Endothelial cell of umbilical vein (primary cell): ENCODE results near the gene FHDC1. TPM values are rescaled to one million over a fixed set of nuclear protein-coding genes. Genes with fewer than 3 reads are reported as not detected.

Experiments used
- BruUV-seq: library from RNA; stranded (reverse); fragments of 400-500 nt; replicated peaks from 2 replicates; lab custom pipeline; 2021; lab: Mats Ljungman, UMichigan
- CTCF ChIA-PET: fragments of 300-600, 350-600 bp; sonication (Branson Sonifier 250); formaldehyde crosslinking; loops from one replicate; lab custom pipeline; 2021; ENCODE audit warnings: antibody characterized with exemption, inconsistent platforms; lab: Charles Lee
- POLR2A ChIA-PET: fragments of 300-600, 350-600 bp; sonication (Branson Sonifier 250); formaldehyde crosslinking; loops from one replicate; lab custom pipeline; 2021; ENCODE audit warnings: antibody characterized with exemption, inconsistent platforms; lab: Charles Lee
- DNase-seq: peaks from one replicate; pipeline ENCODE4 v3.0.0-alpha.2; 2011; ENCODE audit warnings: low read depth, low spot score
- FAIRE-seq: peaks from 2 replicates; lab custom pipeline; 2011; peaks lifted over from hg19 to GRCh38; lab: Jason Lieb, UNC
- H2AFZ ChIP-seq: 2 replicates; pipeline ENCODE4 v1.6.0; 2012; ENCODE audit warnings: low read depth, low read length, control low read depth, inconsistent platforms
- H3K27ac ChIP-seq: 2 replicates; pipeline ENCODE4 v1.5.1; 2011; ENCODE audit warnings: low read depth, mild to moderate bottlenecking, control low read depth, low read length, moderate library complexity; ENCODE audit not compliant: insufficient read depth
- H3K27me3 ChIP-seq, 2 experiments: 2 replicates each; pipeline versions ENCODE4 v1.6.0 to v1.6.1; 2011; ENCODE audit warnings: low read length in 2 of 2, mixed read lengths in 1 of 2; ENCODE audit not compliant: control insufficient read depth in 2 of 2, insufficient read depth in 2 of 2
- H3K36me3 ChIP-seq, 2 experiments: 2 replicates in 1 of 2; 3 replicates in 1 of 2; pipeline ENCODE4 v1.5.1; 2011; ENCODE audit warnings: low read length in 2 of 2, mild to moderate bottlenecking in 1 of 2, moderate library complexity in 1 of 2; ENCODE audit not compliant: control insufficient read depth in 2 of 2, insufficient read depth in 2 of 2; ENCODE audit errors: extremely low read depth in 1 of 2
- H3K4me1 ChIP-seq: 3 replicates; pipeline ENCODE4 v1.5.1; 2011; ENCODE audit warnings: mild to moderate bottlenecking, low read length; ENCODE audit not compliant: control insufficient read depth, insufficient read depth; ENCODE audit errors: extremely low read depth
- H3K4me2 ChIP-seq: 2 replicates; pipeline ENCODE4 v1.6.1; 2011; ENCODE audit warnings: low read length, control low read depth, mixed read lengths; ENCODE audit not compliant: insufficient read depth
- H3K4me3 ChIP-seq, 3 experiments: fragments of 200-600 bp in 1 of 3; sonication (generic), shearing (Covaris generic) in 1 of 3; replicated peaks in 1 of 3; 2 replicates each; pipeline ENCODE4 v1.5.1; 2011 to 2016; ENCODE audit warnings: control low read depth in 3 of 3, low read length in 3 of 3, mild to moderate bottlenecking in 2 of 3, inconsistent platforms in 1 of 3, low read depth in 1 of 3, moderate library complexity in 1 of 3; ENCODE audit not compliant: insufficient read depth in 1 of 3
- H3K79me2 ChIP-seq: 2 replicates; pipeline ENCODE4 v1.6.0; 2012; ENCODE audit warnings: low read length, inconsistent platforms; ENCODE audit not compliant: control insufficient read depth, insufficient read depth
- H3K9ac ChIP-seq: replicated peaks from 2 replicates; pipeline ENCODE3; 2011; ENCODE audit warnings: low read length, control low read depth; ENCODE audit not compliant: insufficient read depth; ENCODE audit errors: extremely low read depth
- H3K9me1 ChIP-seq: replicated peaks from 3 replicates; pipeline ENCODE4 v1.6.0; 2011; ENCODE audit warnings: mild to moderate bottlenecking, low read length; ENCODE audit not compliant: control insufficient read depth, insufficient read depth; ENCODE audit errors: extremely low read depth
- H3K9me3 ChIP-seq: replicated peaks from 2 replicates; pipeline ENCODE4 v1.5.1; 2012; ENCODE audit warnings: low read length, inconsistent platforms; ENCODE audit not compliant: control insufficient read depth, insufficient read depth
- H4K20me1 ChIP-seq: replicated peaks from 2 replicates; pipeline ENCODE3; 2011; ENCODE audit warnings: mild to moderate bottlenecking, low read length; ENCODE audit not compliant: control insufficient read depth, insufficient read depth; ENCODE audit errors: extremely low read depth
- EZH2 ChIP-seq: IDR thresholded peaks from 2 replicates; pipeline ENCODE4 v1.6.1; 2012; ENCODE audit warnings: borderline replicate concordance, low read depth, mild to moderate bottlenecking, moderate library complexity, low read length, inconsistent platforms; ENCODE audit not compliant: severe bottlenecking
- FOS ChIP-seq: IDR thresholded peaks from 2 replicates; pipeline ENCODE4 v1.6.1; 2011; ENCODE audit warnings: mild to moderate bottlenecking, low read length, moderate library complexity, borderline replicate concordance; ENCODE audit not compliant: insufficient read depth
- GATA2 ChIP-seq: IDR thresholded peaks from 2 replicates; pipeline ENCODE4 v1.7.0; 2011; ENCODE audit warnings: low read depth, mild to moderate bottlenecking, moderate library complexity, mixed read lengths, low read length; ENCODE audit not compliant: insufficient read length, insufficient read depth
- JUN ChIP-seq: IDR thresholded peaks from 2 replicates; pipeline ENCODE4 v1.6.1; 2011; ENCODE audit warnings: borderline replicate concordance, low read depth; ENCODE audit not compliant: insufficient read length, insufficient read depth
- MYC ChIP-seq: IDR thresholded peaks from one replicate; pipeline ENCODE4 v1.6.1; 2011; ENCODE audit warnings: mild to moderate bottlenecking, low read depth, low read length
- POLR2A ChIP-seq: IDR thresholded peaks from 2 replicates; pipeline ENCODE4 v1.6.1; 2012; ENCODE audit warnings: low read depth, mild to moderate bottlenecking, control low read depth, low read length
- POLR2AphosphoS5 ChIP-seq: IDR thresholded peaks from 2 replicates; pipeline ENCODE4 v1.6.1; 2012; ENCODE audit warnings: low read depth, mild to moderate bottlenecking, control low read depth, low read length, moderate library complexity; ENCODE audit not compliant: insufficient read depth
- dilution Hi-C: fragments of 300-500 bp; cut with MboI; formaldehyde crosslinking; loops from one replicate; pipeline ENCODE4 v1.15.0; 2019; ENCODE audit warnings: low sequenced_read_pairs; ENCODE audit not compliant: extremely low pct_ligation_motif_present
- intact Hi-C: fragments of 100-400 bp; cut with micrococcal nuclease; formaldehyde crosslinking; loops from one replicate; pipeline ENCODE4 v1.10.0; 2022
- polyA plus RNA-seq, 4 experiments: library from polyadenylated mRNA; depleted of rRNA in 3 of 4; stranded (reverse) in 3 of 4; unstranded in 1 of 4; fragments of >200 nt; gene quantifications; 2 replicates each; pipeline versions ENCODE4 v1.2.1 to v1.2.3, GENCODE V29; 2011 to 2012; ENCODE audit warnings: missing spikeins in 1 of 4
- total RNA-seq: library from RNA; stranded (reverse); gene quantifications from 2 replicates; pipeline ENCODE4 v1.2.3, GENCODE V29; 2021
- TF ChIP-seq, protein P1 (sequence below): IDR thresholded peaks from 2 replicates; pipeline ENCODE4 v1.6.1; 2011; ENCODE audit not compliant: insufficient read depth, insufficient read length
- TF ChIP-seq, protein P2 (sequence below), 2 donors: IDR thresholded peaks; 1 replicate in 1 of 2; 2 replicates in 1 of 2; pipeline ENCODE4 v1.5.1; 2011; ENCODE audit warnings: low read length in 2 of 2, mild to moderate bottlenecking in 2 of 2, moderate library complexity in 2 of 2, control low read depth in 1 of 2, inconsistent platforms in 1 of 2, low read depth in 1 of 2; ENCODE audit not compliant: insufficient read depth in 1 of 2; ENCODE audit errors: extremely low read depth in 1 of 2

FHDC1 gene
- total and polyA plus RNA-seq, 2 donors (not counting 3 experiments of a cell fraction or from before 2014, with no cell fraction given), result 0.03 to 0.18 TPM

DNA sequence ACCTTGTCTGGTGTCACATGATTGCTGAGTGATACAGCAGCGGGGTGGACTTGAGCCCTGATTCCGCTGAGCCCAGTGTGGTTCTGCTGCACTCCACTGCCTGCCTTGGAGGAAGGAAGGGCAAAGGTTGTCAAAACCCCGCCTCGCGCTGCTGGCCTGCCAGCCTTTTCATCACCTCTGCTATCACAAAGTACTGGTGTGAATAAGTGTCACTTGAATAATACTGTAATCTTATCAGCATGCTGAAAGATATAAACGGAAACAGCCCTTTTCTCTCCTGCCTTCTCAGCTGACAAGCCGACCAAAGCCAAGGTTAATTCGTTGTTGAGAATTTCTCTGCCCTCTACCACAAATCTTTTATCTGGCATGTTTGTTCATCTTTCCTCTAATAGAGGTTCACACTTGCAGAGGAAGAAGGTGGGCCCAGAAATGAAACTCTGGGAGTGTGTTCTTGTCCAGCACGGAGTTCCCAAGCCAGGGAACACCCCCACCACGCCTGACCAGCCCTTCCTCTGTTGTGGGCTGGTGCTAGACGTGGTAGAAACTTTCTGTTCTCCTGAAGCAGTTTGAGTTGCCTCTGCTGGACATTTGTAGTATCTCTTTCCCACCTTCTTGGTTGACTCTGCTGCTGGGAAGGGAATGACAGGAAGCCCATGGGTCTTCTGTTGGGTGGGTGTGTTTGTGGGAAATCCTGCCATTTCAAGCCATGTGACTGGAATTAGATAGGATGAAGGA lies 21.5 kb downstream of the FHDC1 start:
- no peaks in the 10 kb centered on the region for H3K36me3 ChIP-seq
- dilution Hi-C loops, result no loop called here
- no TSS peak for BruUV-seq
- H3K9ac ChIP-seq, result no peak overlapping the region
- TF ChIP-seq JUN, result no peak
- TF ChIP-seq, protein P1, sequence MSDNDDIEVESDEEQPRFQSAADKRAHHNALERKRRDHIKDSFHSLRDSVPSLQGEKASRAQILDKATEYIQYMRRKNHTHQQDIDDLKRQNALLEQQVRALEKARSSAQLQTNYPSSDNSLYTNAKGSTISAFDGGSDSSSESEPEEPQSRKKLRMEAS, result no peak
- peak; percentile 39 for TF ChIP-seq POLR2AphosphoS5
- TF ChIP-seq, protein P2, sequence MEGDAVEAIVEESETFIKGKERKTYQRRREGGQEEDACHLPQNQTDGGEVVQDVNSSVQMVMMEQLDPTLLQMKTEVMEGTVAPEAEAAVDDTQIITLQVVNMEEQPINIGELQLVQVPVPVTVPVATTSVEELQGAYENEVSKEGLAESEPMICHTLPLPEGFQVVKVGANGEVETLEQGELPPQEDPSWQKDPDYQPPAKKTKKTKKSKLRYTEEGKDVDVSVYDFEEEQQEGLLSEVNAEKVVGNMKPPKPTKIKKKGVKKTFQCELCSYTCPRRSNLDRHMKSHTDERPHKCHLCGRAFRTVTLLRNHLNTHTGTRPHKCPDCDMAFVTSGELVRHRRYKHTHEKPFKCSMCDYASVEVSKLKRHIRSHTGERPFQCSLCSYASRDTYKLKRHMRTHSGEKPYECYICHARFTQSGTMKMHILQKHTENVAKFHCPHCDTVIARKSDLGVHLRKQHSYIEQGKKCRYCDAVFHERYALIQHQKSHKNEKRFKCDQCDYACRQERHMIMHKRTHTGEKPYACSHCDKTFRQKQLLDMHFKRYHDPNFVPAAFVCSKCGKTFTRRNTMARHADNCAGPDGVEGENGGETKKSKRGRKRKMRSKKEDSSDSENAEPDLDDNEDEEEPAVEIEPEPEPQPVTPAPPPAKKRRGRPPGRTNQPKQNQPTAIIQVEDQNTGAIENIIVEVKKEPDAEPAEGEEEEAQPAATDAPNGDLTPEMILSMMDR (IDR thresholded peaks at IDR 0.05; ENCODE audit: extremely low read depth in 1 of 2, insufficient read depth in 1 of 2, low read depth in 1 of 2, low read length in 2 of 2), result peak in 1 of 2 donors; percentile 6
- no peak for TF ChIP-seq MYC
- TF ChIP-seq EZH2, result no peak
- TF ChIP-seq POLR2A, result no peak
- TF ChIP-seq FOS, result no peak
- TF ChIP-seq GATA2, result peak; percentile 86
- peaks cover 37% of the 10 kb centered on the region for H3K4me1 ChIP-seq
- no peak overlapping the region for H3K4me3 ChIP-seq
- FAIRE-seq, result peak; percentile 68
- no peaks in the 10 kb centered on the region for H3K27me3 ChIP-seq
- intact Hi-C loops, result no loop called here
- no peaks in the 10 kb centered on the region for H4K20me1 ChIP-seq
- DNase-seq, result peak; percentile 69
- no peaks in the 10 kb centered on the region for H3K9me3 ChIP-seq
- H3K79me2 ChIP-seq, result no peaks in the 10 kb centered on the region
- H3K9me1 ChIP-seq, result no peaks in the 10 kb centered on the region
- H3K27ac ChIP-seq, result no peak overlapping the region
- POLR2A ChIA-PET, result no interaction called here
- CTCF ChIA-PET, result interaction anchor here (1.2 kb wide), 1 partner anchor 14 kb away, joined by 3 read pairs; no protein-coding TSS in a partner anchor
- H2AFZ ChIP-seq, result peak overlapping the region; percentile 21
- peak overlapping the region; percentile 22 for H3K4me2 ChIP-seq
